GM21576 (cell line): ENCODE results near the gene KRTAP9-9.
"Not testable (repeated sequence)": the region's sequence is repeated elsewhere in the genome, so short reads cannot be mapped to it uniquely, and the experiment has no call there.

Source experiments
- ATAC-seq: cut with Tn5 transposase; IDR thresholded peaks from one replicate; pipeline ENCODE4 v1.9.1; 2021; ENCODE audit warnings: mild to moderate bottlenecking, moderate library complexity; ENCODE audit not compliant: unreplicated experiment

Gene KRTAP9-9

DNA sequence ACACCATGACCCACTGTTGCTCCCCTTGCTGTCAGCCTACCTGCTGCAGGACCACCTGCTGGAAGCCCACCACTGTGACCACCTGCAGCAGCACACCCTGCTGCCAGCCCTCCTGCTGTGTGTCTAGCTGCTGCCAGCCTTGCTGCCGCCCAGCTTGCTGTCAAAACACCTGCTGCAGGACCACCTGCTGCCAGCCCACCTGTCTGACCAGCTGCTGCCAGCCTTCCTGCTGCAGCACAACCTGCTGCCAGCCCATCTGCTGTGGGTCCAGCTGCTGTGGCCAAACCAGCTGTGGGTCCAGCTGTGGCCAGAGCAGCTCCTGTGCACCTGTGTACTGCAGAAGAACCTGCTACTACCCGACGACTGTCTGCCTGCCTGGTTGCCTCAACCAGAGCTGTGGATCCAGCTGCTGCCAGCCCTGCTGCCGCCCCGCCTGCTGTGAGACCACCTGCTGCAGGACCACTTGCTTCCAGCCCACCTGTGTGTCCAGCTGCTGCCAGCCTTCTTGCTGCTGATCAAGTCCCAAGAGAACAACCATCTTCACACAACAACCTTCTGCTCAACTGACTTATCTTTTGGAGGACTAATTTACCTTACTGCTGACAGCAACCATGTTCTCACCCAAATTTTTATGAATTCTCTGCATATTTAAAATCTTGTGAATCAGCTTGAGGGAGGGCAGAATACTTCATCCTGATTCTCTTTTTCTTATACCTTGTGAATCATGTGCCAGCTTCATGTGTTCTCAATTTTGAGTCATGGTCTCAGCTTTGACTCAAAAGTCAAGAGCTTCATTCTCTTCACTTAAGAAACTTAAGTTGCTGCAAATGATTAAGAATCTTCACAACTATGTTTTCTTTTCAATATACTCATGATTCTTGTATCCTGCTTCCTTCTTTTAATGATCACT, at the start of gene KRTAP9-9:
KRTAP9-9 (plus strand) TSS at position 4 of the 910 bp plus-strand sequence.
- not testable (repeated sequence) for ATAC-seq

DNA sequence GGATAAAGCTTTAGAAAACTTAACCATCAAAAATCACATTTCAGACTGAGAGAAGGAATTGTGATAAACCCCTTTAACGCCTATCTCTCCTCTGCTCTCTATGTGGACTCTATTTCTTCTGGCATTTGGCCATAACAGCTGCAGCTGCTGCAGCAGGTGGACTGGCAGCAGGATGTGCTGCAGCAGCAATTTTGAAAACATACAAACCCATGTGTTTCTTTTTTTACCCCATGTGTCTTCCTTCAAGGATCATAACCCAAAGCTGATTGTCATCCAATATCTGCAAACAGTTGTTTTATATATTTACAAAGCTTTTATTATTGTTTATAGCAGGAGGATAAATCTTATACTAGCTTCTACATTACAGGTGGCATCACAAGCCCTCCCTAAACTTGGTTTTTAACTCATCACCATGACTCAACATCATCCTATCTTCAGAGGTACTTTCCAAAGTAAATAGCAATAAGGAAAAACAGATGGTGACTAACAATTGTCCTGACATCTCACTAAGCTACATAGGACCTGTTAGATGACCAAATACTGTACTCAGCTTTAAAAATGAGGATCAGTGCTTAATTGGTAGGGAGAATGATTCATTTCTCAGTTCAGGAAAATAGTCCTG, 43.2 kb upstream of the KRTAP9-9 start:
- ATAC-seq, result no peak

DNA sequence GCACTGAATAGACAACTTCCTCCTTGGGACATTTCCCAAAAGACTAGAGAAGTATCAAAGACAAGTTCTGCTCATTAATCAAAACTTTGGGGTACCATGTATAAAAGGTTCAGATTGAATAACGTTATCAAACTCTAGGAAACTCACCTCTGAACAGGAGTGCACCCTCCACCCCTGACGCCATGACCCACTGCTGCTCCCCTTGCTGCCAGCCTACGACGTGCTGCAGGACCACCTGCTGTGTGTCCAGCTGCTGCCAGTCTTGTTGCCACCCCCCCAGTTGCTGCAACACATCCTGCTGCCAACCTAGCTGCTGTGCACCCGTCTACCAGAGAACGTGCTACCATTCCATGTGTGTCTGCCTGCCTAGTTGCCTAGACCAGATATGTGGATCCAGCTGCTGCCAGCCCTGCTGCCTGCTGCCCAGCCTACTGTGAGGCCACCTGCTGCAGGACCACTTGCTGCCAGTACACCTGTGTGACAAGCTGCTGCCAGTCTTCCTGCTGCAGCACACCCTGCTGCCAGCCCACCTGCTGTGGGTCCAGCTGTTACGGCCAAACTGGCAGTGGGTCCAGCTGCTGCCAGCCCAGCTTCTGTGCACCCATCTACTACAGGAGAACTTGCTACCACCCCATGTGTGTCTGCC, 42.5 kb upstream of the KRTAP9-9 start:
- no peak for ATAC-seq

DNA sequence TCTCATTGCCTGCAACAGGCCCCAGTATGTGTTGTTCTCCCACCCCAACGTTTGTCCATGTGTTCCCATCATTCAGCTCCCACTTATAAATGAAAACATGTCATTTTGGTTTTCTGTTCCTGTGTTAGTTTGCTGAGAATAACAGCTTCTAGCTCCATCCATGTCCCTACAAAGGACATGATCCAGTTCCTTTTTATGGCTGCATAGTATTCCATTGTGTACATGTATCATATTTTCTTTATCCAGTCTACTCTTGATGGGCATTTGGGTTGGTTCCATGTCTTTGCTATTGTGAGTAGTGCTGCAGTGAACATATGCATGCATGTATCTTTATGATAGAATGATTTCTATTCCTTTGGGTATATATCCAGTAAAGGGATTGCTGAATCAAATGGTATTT, 39.5 kb upstream of the KRTAP9-9 start:
- no peak for ATAC-seq

DNA sequence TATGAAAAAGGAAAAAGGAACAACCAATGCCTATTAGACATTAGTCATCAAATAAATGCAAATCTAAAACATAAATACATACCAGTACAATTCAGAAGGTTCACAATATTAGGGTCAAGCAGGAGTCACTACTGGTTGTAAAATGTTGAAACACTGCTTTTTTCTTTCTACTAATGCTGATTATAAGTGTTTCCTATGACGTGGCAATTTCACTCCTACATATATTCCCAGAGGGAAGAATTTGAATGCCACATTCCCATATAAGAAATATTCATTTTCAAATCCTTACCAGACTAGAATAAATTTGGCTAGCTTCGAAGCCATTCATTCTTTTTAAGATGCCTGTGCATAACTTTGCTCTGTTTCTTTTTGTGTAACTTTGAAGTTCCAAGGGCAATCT, 31.4 kb upstream of the KRTAP9-9 start:
- no peak for ATAC-seq

DNA sequence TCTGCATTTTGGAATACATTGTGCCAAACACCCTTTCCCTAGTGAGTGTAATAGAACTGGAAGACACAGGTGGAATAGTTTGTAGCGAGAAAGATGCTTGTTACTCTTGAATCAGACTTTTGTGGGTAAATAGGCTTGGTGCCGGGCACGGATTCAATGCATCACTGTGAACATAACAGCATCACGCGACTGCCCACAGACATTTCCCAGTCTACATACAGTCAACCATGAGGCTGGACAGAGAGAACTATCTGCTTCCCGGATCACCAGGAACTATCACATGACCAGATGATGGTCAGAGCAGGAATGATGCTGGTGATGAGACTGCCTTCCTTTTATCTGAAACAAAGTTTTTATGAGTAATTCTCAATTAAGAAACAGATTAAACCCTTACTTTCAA, 29.1 kb upstream of the KRTAP9-9 start:
- ATAC-seq, result no peak

DNA sequence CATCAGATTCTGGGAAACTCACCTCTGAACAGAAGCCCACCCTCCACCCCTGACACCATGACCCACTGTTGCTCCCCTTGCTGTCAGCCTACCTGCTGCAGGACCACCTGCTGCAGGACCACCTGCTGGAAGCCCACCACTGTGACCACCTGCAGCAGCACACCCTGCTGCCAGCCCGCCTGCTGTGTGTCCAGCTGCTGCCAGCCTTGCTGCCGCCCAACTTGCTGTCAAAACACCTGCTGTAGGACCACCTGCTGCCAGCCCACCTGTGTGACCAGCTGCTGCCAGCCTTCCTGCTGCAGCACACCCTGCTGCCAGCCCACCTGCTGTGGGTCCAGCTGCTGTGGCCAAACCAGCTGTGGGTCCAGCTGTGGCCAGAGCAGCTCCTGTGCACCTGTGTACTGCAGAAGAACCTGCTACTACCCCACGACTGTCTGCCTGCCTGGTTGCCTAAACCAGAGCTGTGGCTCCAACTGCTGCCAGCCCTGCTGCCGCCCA, 28.5 kb upstream of the KRTAP9-9 start, which contains the start of gene KRTAP9-2:
KRTAP9-2 (plus strand) TSS at position 51 of the 498 bp plus-strand sequence; CDS start at position 58, 7 bp downstream.
- ATAC-seq, result not testable (repeated sequence)

DNA sequence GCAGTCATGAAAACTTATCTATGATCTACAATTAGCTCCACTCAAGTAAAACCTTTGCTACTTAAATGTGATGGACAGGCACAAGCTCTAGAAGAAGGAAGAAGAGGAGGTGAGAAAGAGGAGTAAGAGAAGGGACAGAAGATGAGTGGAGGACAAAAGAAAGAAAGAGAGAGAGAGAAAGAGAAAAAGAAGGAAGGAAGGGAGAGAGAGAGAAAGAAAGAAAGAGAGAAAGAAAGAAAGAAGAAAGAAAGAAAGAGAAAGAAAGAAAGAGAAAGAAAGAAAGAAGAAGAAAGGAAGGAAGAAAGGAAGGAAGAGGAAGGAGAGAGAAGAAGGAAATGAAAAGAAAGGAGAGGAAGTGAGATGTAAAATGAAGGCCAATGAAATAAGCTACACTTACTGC, 25.1 kb upstream of the KRTAP9-9 start:
- ATAC-seq, result no peak

DNA sequence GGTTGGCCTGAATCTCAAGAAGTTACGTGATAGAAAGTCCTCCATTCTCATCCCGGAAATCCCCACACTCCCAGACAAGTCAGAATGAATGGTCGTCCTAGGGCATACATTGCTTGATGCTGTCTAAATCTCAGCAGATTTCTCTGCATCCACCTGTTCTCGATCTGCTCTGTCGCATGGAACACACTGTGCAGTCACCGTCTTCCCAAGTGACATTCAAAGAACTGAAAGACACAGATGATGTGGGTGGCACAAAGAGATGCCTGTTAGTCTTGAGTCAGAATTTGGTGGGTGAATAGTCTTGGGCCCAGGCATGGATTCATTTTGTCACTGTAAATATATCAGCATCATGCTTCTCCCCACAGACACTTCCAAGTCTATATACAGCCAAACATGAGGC, 23.5 kb upstream of the KRTAP9-9 start:
- ATAC-seq, result no peak

DNA sequence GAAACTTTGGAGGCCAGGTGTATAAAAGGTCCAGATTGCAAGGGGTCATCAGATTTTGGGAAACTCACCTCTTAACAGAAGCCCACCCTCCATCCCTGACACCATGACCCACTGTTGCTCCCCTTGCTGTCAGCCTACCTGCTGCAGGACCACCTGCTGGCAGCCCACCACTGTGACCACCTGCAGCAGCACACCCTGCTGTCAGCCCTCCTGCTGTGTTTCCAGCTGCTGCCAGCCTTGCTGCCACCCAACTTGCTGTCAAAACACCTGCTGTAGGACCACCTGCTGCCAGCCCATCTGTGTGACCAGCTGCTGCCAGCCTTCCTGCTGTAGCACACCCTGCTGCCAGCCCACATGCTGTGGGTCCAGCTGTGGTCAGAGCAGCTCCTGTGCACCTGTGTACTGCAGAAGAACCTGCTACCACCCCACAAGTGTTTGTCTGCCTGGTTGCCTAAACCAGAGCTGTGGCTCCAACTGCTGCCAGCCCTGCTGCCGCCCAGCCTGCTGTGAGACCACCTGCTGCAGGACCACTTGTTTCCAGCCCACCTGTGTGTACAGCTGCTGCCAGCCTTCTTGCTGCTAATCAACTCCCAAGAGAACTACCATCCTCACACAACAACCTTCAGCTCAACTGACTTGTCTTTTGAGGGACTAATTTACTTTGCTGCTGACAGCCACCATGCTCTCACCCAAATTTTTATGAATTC, 22.6 kb upstream of the KRTAP9-9 start, which contains the start of gene KRTAP9-3:
KRTAP9-3 (plus strand) TSS at position 51 of the 707 bp plus-strand sequence; CDS start at position 104, 53 bp downstream.
- not testable (repeated sequence) for ATAC-seq

DNA sequence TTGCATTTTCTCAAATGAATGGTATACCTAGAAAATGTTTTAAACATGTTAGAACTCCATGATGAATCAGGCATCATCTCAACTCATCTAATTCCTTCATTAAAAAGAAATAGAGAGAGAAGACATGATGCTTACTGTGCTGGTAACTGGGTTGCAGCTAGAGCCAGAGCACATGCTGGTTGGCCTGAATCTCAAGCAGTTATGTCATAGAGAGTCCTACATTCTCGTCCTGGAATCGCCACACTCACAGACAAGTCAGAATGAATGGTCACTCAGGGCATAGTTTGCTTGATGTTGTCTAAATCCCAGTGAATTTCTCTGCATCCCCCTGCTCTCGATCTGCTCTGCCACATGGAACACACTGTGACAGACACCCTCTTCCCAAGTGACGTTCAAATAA, 18.1 kb upstream of the KRTAP9-9 start:
- not testable (repeated sequence) for ATAC-seq

DNA sequence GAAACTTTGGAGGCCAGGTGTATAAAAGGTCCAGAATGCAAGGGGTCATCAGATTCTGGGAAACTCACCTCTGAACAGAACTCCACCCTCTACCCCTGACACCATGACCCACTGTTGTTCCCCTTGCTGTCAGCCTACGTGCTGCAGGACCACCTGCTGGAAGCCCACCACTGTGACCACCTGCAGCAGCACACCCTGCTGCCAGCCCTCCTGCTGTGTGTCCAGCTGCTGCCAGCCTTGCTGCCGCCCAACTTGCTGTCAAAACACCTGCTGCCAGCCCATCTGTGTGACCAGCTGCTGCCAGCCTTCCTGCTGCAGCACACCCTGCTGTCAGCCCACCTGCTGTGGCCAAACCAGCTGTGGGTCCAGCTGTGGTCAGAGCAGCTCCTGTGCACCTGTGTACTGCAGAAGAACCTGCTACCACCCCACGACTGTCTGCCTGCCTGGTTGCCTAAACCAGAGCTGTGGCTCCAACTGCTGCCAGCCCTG, 17.2 kb upstream of the KRTAP9-9 start, which contains the start of gene KRTAP9-8:
KRTAP9-8 (plus strand) TSS at position 51 of the 489 bp plus-strand sequence; CDS start at position 104, 53 bp downstream.
- ATAC-seq, result not testable (repeated sequence)

DNA sequence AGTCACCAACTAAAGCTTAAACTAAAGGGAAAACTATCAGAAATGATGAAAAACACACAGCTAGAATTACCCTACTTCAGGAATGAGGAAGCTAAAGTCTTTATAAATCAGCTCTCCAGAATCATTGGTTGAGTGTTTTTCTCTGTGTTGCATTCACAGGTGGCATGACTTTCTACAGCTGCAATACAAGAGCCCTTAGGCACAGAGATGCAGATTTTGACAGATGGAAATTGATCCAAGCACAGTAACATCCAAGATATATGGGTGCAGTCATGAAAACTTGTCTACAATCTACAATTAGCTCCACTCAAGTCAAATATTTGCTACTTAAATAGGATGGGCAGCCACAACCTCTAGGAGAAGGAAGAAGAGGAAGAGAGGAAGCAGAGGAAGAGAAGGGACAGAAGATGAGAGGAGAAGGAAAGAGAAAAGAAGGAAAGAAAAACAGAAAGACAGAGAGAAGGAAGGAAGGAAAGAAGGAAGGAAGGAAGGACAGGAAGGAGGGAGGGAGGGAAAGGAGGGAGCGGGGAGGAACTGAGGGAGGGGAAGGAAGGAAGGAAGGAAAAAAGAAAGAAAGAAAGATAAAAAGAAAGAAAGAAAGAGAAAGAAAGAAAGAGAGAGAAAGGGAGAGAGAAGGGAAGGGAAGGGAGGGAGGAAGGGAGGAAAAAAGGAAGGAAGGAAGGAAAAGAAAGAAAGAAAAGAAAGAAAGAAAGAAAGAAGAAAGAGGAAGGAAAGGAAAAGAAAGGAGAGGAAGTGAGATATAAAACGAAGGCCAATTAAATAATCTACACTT, 8.0 kb upstream of the KRTAP9-9 start:
- not testable (repeated sequence) for ATAC-seq

DNA sequence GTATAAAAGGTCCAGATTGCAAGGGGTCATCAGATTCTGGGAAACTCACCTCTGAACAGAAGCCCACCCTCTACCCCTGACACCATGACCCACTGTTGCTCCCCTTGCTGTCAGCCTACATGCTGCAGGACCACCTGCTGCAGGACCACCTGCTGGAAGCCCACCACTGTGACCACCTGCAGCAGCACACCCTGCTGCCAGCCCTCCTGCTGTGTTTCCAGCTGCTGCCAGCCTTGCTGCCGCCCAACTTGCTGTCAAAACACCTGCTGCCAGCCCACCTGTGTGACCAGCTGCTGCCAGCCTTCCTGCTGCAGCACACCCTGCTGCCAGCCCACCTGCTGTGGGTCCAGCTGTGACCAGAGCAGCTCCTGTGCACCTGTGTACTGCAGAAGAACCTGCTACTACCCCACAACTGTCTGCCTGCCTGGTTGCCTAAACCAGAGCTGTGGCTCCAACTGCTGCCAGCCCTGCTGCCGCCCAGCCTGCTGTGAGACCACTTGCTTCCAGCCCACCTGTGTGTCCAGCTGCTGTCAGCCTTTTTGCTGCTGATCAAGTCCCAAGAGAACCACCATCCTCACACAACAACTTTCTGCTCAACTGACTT, 5.4 kb upstream of the KRTAP9-9 start, which contains the start of gene KRTAP9-4:
KRTAP9-4 (plus strand) TSS at position 51 of the 604 bp plus-strand sequence; CDS start at position 85, 34 bp downstream.
- not testable (repeated sequence) for ATAC-seq

DNA sequence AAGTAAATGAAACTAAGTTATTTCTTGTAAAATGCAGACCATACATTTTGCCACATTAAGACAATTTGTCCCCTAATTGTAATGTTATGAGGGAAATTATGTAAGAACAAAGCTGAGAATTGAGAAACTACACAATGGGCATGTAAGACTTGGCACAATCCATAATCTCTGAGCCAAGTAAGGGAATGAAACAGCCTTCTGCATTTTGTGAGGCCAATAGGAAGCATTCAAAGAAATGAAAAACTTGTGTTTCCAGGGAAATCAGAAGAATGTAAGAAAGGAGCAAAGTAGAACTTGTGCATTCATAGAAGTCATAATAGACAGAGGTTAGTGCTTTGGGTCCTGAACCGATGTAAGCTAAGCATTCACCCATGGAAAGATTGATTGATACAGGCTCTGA, 3.9 kb upstream of the KRTAP9-9 start:
- ATAC-seq, result no peak

DNA sequence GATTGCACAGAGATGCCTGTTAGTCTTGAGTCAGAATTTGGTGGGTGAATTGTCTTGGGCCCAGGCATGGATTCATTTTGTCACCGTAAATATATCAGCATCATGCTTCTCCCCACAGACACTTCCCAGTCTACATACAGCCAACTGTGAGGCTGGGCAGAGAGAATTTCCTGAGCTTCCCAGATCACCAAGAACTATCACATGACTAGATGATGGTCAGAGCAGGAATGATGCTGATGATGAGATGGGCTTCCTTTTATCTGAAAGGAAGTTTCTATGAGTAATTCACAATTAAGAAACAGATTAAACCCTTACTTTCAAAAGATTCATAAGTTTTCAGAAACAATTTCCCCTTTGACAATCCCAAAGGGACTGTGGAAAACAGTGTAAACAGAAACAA, 323 bp upstream of the KRTAP9-9 start:
- no peak for ATAC-seq

DNA sequence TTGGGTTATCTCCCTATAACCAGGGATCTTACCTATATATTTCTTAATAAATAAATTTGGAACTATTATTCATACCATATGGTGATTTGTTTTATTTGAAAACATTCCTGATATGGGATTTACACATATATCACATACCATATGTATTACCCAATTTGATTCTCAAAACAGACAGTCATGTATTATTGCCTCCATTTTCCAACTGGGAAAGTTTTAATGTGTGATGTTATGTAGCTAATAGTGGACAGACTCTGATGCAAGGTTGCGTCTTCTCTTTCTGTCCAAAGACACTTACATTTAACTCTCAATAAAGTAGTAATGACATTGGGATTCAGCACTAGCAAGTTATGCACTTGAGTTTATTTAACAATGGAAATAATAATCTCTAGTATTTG, 1.1 kb downstream of the KRTAP9-9 start:
- ATAC-seq, result no peak

DNA sequence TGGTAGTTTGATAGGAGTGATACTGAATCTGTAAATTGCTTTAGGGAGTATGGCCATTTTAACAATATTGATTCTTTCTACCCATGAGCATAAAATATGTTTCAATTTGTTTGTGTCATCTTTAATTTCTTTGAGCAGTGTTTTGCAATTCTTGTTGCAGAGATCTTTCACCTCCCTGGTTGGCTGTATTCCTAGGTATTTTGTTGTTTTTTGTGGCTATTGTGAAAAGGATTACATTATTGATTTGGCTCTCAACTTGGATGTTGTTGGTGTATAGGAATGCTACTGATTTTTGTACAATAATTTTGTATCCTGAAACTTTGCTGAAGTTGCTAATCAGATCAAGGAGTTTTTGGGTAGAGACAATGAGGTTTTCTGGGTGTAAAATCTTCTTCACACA, 3.2 kb downstream of the KRTAP9-9 start:
- no peak for ATAC-seq

DNA sequence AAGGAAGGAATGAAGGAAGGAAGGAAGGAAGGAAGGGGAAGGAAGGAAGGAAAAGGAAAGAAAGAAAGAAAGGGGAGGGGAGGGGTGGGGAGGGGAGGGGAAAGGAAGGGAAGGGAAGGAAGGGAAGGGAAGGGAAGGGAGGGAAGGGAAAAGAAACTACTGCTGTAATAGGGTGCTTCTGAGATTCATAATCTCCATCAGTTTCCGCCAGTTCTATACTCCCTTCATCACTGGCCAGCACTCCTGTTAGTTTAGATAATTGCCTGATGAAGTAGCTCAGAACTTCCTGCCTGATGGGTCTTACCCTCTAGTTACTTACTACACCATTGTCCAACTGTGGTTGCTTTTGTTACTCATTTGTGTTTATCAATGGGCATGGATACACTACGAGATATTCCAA, 8.0 kb downstream of the KRTAP9-9 start:
- no peak for ATAC-seq
